K562 (cell line): ENCODE data around the gene KMT2E. TPM values are rescaled to one million over a fixed set of nuclear protein-coding genes. Genes with fewer than 3 reads are reported as not detected.

Source experiments
- EP400 ChIP-seq: fragments of 450-650 bp; IDR thresholded peaks from 2 replicates; pipeline ENCODE4 v1.6.1; 2017; ENCODE audit warnings: antibody characterized with exemption, mild to moderate bottlenecking, moderate library complexity
- ESRRB ChIP-seq: fragments of 250-450 bp; sonication (Bioruptor Pico); IDR thresholded peaks from 2 replicates; pipeline ENCODE4 v1.5.0; 2020; ENCODE audit warnings: mild to moderate bottlenecking, moderate library complexity, borderline replicate concordance
- GTF2A2 ChIP-seq: IDR thresholded peaks from 2 replicates; pipeline ENCODE4 v1.6.1; 2016; ENCODE audit warnings: mild to moderate bottlenecking, missing genetic modification characterization, missing compliant biosample characterization
- JUND ChIP-seq, 2 experiments: IDR thresholded peaks; 2 replicates in 1 of 2; 3 replicates in 1 of 2; pipeline ENCODE4 v1.6.1; 2011; ENCODE audit warnings: borderline replicate concordance in 2 of 2, low read depth in 2 of 2, low read length in 2 of 2, improper control_type of control experiment in 1 of 2, missing biosample characterization in 1 of 2, missing genetic modification characterization in 1 of 2, missing genetic modification reagents in 1 of 2
- MCM7 ChIP-seq, 2 experiments: fragments of 450-650 bp; IDR thresholded peaks; 2 replicates each; pipeline ENCODE4 v1.6.1; 2016 to 2018
- MEF2A ChIP-seq: IDR thresholded peaks from 2 replicates; pipeline ENCODE4 v1.6.1; 2011; ENCODE audit warnings: low read depth, mild to moderate bottlenecking, low read length, moderate library complexity; ENCODE audit not compliant: control insufficient read depth
- NCOA4 ChIP-seq: fragments of 450-650 bp; IDR thresholded peaks from 2 replicates; pipeline ENCODE4 v1.6.1; 2018; ENCODE audit warnings: mild to moderate bottlenecking; ENCODE audit not compliant: partially characterized antibody
- NRF1 ChIP-seq, 2 experiments: fragments of 450-650 bp; IDR thresholded peaks in 1 of 2; conservative IDR thresholded peaks in 1 of 2; 2 replicates each; pipeline ENCODE4 v1.6.1; 2014; ENCODE audit warnings: mild to moderate bottlenecking in 2 of 2
- POLR2A ChIP-seq: fragments of 450-650 bp; conservative IDR thresholded peaks from 2 replicates; pipeline ENCODE4 v1.6.1; 2016
- RBFOX2 ChIP-seq: fragments of 200-400 bp; formaldehyde crosslinking; IDR thresholded peaks from 2 replicates; pipeline ENCODE4 v1.6.1; 2017; ENCODE audit warnings: low read depth, mild to moderate bottlenecking, low read length, moderate library complexity
- TCF15 ChIP-seq: fragments of 250-450 bp; sonication (Bioruptor Pico); IDR thresholded peaks from 2 replicates; pipeline ENCODE4 v1.8.0; 2022; ENCODE audit warnings: moderate library complexity, mild to moderate bottlenecking, inconsistent platforms
- TSC22D4 ChIP-seq: fragments of 450-650 bp; IDR thresholded peaks from 2 replicates; pipeline ENCODE4 v1.6.1; 2016; ENCODE audit warnings: missing genetic modification characterization, missing biosample characterization, control low read depth
- ZNF282 ChIP-seq: sonication (generic); formaldehyde crosslinking; IDR thresholded peaks from 2 replicates; pipeline ENCODE4 v1.8.1; 2023; ENCODE audit warnings: missing genetic modification reagents
- ZNF324 ChIP-seq: fragments of 250-450 bp; sonication (Bioruptor Pico); IDR thresholded peaks from 2 replicates; pipeline ENCODE4 v1.4.0; 2020; ENCODE audit warnings: mild to moderate bottlenecking
- polyA plus RNA-seq, 8 experiments: library from polyadenylated mRNA; depleted of rRNA in 4 of 8; stranded (reverse) in 5 of 8; unstranded in 3 of 8; fragments of >200 nt; fragmentation: Nextera tagmentation in 2 of 8; fragmentation: Illumina TruSeq in 1 of 8; extraction: Ambion mirVana in 2 of 8; extraction: Trizol in 1 of 8; gene quantifications; 2 replicates each; pipeline versions ENCODE4 v1.2.1 to v1.2.3, GENCODE V29; 2011 to 2014; ENCODE audit warnings: inconsistent platforms in 1 of 8, missing spikeins in 1 of 8
- total RNA-seq, 7 experiments: library from RNA; depleted of rRNA in 6 of 7; stranded (reverse); fragments of >200 nt in 6 of 7; fragmentation: Illumina TruSeq in 2 of 7; extraction: Trizol in 2 of 7; gene quantifications; 2 replicates each; pipeline versions ENCODE4 v1.2.1 to v1.2.3, GENCODE V29; 2011 to 2021; ENCODE audit warnings: low replicate concordance in 1 of 7
- TF ChIP-seq, protein P1 (sequence below): fragments of 200-600 bp; sonication (generic); IDR thresholded peaks from one replicate; pipeline ENCODE4 v1.6.1; 2012; ENCODE audit warnings: mild to moderate bottlenecking, low read depth, low read length, inconsistent platforms
- TF ChIP-seq, protein P2 (sequence below): sonication (generic); formaldehyde crosslinking; IDR thresholded peaks from 2 replicates; pipeline ENCODE4 v1.8.1; 2023; ENCODE audit warnings: mild to moderate bottlenecking, missing genetic modification reagents, moderate library complexity

The KMT2E gene
- total and polyA plus RNA-seq, 9 of the 15 experiments (the other 6 are each of a cell fraction or from before 2014, with no cell fraction given), result 8.9 to 55.3 (median 38.1) TPM

GRCh38 chr7:105010504-105011130 is 3.4 kb upstream of the KMT2E start (continued):
- TF ChIP-seq, protein P1, sequence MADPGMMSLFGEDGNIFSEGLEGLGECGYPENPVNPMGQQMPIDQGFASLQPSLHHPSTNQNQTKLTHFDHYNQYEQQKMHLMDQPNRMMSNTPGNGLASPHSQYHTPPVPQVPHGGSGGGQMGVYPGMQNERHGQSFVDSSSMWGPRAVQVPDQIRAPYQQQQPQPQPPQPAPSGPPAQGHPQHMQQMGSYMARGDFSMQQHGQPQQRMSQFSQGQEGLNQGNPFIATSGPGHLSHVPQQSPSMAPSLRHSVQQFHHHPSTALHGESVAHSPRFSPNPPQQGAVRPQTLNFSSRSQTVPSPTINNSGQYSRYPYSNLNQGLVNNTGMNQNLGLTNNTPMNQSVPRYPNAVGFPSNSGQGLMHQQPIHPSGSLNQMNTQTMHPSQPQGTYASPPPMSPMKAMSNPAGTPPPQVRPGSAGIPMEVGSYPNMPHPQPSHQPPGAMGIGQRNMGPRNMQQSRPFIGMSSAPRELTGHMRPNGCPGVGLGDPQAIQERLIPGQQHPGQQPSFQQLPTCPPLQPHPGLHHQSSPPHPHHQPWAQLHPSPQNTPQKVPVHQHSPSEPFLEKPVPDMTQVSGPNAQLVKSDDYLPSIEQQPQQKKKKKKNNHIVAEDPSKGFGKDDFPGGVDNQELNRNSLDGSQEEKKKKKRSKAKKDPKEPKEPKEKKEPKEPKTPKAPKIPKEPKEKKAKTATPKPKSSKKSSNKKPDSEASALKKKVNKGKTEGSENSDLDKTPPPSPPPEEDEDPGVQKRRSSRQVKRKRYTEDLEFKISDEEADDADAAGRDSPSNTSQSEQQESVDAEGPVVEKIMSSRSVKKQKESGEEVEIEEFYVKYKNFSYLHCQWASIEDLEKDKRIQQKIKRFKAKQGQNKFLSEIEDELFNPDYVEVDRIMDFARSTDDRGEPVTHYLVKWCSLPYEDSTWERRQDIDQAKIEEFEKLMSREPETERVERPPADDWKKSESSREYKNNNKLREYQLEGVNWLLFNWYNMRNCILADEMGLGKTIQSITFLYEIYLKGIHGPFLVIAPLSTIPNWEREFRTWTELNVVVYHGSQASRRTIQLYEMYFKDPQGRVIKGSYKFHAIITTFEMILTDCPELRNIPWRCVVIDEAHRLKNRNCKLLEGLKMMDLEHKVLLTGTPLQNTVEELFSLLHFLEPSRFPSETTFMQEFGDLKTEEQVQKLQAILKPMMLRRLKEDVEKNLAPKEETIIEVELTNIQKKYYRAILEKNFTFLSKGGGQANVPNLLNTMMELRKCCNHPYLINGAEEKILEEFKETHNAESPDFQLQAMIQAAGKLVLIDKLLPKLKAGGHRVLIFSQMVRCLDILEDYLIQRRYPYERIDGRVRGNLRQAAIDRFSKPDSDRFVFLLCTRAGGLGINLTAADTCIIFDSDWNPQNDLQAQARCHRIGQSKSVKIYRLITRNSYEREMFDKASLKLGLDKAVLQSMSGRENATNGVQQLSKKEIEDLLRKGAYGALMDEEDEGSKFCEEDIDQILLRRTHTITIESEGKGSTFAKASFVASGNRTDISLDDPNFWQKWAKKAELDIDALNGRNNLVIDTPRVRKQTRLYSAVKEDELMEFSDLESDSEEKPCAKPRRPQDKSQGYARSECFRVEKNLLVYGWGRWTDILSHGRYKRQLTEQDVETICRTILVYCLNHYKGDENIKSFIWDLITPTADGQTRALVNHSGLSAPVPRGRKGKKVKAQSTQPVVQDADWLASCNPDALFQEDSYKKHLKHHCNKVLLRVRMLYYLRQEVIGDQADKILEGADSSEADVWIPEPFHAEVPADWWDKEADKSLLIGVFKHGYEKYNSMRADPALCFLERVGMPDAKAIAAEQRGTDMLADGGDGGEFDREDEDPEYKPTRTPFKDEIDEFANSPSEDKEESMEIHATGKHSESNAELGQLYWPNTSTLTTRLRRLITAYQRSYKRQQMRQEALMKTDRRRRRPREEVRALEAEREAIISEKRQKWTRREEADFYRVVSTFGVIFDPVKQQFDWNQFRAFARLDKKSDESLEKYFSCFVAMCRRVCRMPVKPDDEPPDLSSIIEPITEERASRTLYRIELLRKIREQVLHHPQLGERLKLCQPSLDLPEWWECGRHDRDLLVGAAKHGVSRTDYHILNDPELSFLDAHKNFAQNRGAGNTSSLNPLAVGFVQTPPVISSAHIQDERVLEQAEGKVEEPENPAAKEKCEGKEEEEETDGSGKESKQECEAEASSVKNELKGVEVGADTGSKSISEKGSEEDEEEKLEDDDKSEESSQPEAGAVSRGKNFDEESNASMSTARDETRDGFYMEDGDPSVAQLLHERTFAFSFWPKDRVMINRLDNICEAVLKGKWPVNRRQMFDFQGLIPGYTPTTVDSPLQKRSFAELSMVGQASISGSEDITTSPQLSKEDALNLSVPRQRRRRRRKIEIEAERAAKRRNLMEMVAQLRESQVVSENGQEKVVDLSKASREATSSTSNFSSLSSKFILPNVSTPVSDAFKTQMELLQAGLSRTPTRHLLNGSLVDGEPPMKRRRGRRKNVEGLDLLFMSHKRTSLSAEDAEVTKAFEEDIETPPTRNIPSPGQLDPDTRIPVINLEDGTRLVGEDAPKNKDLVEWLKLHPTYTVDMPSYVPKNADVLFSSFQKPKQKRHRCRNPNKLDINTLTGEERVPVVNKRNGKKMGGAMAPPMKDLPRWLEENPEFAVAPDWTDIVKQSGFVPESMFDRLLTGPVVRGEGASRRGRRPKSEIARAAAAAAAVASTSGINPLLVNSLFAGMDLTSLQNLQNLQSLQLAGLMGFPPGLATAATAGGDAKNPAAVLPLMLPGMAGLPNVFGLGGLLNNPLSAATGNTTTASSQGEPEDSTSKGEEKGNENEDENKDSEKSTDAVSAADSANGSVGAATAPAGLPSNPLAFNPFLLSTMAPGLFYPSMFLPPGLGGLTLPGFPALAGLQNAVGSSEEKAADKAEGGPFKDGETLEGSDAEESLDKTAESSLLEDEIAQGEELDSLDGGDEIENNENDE, result no peak
- TF ChIP-seq JUND (IDR thresholded peaks at IDR 0.05; ENCODE audit: borderline replicate concordance, low read depth, low read length), result no peak
- TF ChIP-seq JUND (tag; IDR thresholded peaks at IDR 0.05; ENCODE audit: borderline replicate concordance, low read depth, low read length), result no peak
- no peak for TF ChIP-seq MCM7 (IDR thresholded peaks at IDR 0.05)
- no peak for TF ChIP-seq NRF1 (conservative IDR thresholded peaks at IDR 0.05 in 1 of 2, IDR thresholded peaks at IDR 0.05 in 1 of 2)
- TF ChIP-seq NCOA4, result no peak
- TF ChIP-seq POLR2A, result no peak
- no peak for TF ChIP-seq EP400
- TF ChIP-seq ZNF324 (CRISPR knock-in tag), result no peak
- TF ChIP-seq GTF2A2 (tag), result no peak
- no peak for TF ChIP-seq TSC22D4 (tag)
- no peak for TF ChIP-seq ZNF282 (CRISPR knock-in tag)
- no peak for TF ChIP-seq ESRRB (CRISPR knock-in tag)
- TF ChIP-seq, protein P2, sequence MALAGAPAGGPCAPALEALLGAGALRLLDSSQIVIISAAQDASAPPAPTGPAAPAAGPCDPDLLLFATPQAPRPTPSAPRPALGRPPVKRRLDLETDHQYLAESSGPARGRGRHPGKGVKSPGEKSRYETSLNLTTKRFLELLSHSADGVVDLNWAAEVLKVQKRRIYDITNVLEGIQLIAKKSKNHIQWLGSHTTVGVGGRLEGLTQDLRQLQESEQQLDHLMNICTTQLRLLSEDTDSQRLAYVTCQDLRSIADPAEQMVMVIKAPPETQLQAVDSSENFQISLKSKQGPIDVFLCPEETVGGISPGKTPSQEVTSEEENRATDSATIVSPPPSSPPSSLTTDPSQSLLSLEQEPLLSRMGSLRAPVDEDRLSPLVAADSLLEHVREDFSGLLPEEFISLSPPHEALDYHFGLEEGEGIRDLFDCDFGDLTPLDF, result no peak
- TF ChIP-seq MEF2A, result no peak
- TF ChIP-seq TCF15, result no peak
- 0 out of 2 replicates have a peak, but pooled peaks have one; percentile 38 for TF ChIP-seq RBFOX2
